GM23338 (cell line): Measurements from ENCODE around the gene MAN1C1. TPM values are rescaled to one million over a fixed set of nuclear protein-coding genes. Genes with fewer than 3 reads are reported as not detected.

ENCODE experiments used
- ATAC-seq: fragments of 200-7000 bp; cut with Tn5 transposase; 3 replicates; pipeline ENCODE4 v1.9.1; 2020
- DNase-seq: peaks from one replicate; pipeline ENCODE4 v3.0.0-alpha.2; 2015; ENCODE audit warnings: low spot score
- H2AFZ ChIP-seq: fragments of 200-600 bp; sonication (generic); 2 replicates; pipeline ENCODE4 v1.8.0; 2016; ENCODE audit warnings: antibody characterized with exemption, mild to moderate bottlenecking, moderate library complexity
- H3F3A ChIP-seq: fragments of 200-600 bp; sonication (generic); replicated peaks from 2 replicates; pipeline ENCODE4 v1.8.0; 2017; ENCODE audit warnings: antibody characterized with exemption, mixed run types, low read depth
- H3K27ac ChIP-seq: fragments of 200-600 bp; sonication (generic); 2 replicates; pipeline ENCODE4 v1.6.1; 2016; ENCODE audit warnings: low read depth
- H3K27me3 ChIP-seq: fragments of 200-600 bp; sonication (generic); 2 replicates; pipeline ENCODE4 v1.8.0; 2016; ENCODE audit warnings: mild to moderate bottlenecking, mixed run types, moderate library complexity; ENCODE audit not compliant: insufficient read depth
- H3K36me3 ChIP-seq: fragments of 200-600 bp; sonication (generic); 2 replicates; pipeline ENCODE4 v1.8.0; 2016; ENCODE audit warnings: mild to moderate bottlenecking; ENCODE audit not compliant: insufficient read depth
- H3K4me1 ChIP-seq: fragments of 200-600 bp; sonication (generic); 2 replicates; pipeline ENCODE4 v1.8.0; 2016; ENCODE audit warnings: mild to moderate bottlenecking, moderate library complexity; ENCODE audit not compliant: insufficient read depth
- H3K4me2 ChIP-seq: fragments of 200-600 bp; sonication (generic); 2 replicates; pipeline ENCODE4 v1.7.1; 2017; ENCODE audit warnings: mixed run types
- H3K4me3 ChIP-seq: fragments of 200-600 bp; sonication (generic); 2 replicates; pipeline ENCODE4 v1.6.1; 2016; ENCODE audit warnings: mixed run types
- H3K79me2 ChIP-seq: fragments of 200-600 bp; sonication (generic); replicated peaks from 2 replicates; pipeline ENCODE4 v1.8.0; 2017; ENCODE audit warnings: mild to moderate bottlenecking; ENCODE audit not compliant: insufficient read depth
- H3K9me2 ChIP-seq: fragments of 200-600 bp; sonication (generic); 2 replicates; pipeline ENCODE4 v1.8.0; 2017; ENCODE audit not compliant: insufficient read depth
- H4K20me1 ChIP-seq: fragments of 200-600 bp; sonication (generic); replicated peaks from 2 replicates; pipeline ENCODE4 v1.8.0; 2017; ENCODE audit warnings: mild to moderate bottlenecking; ENCODE audit not compliant: insufficient read depth
- H3K27ac Mint-ChIP-seq: 2 replicates; pipeline ENCODE4 v1.8.0; 2020; ENCODE audit warnings: inconsistent platforms, mild to moderate bottlenecking, moderate library complexity, mixed read lengths
- H3K27me3 Mint-ChIP-seq: 3 replicates; pipeline ENCODE4 v1.8.0; 2022; ENCODE audit warnings: low read depth, mild to moderate bottlenecking, moderate library complexity, mixed read lengths, inconsistent platforms; ENCODE audit not compliant: insufficient read depth, poor library complexity
- H3K36me3 Mint-ChIP-seq: 3 replicates; pipeline ENCODE4 v1.8.0; 2021; ENCODE audit warnings: low read depth, mild to moderate bottlenecking, inconsistent platforms, moderate library complexity, mixed read lengths
- H3K4me1 Mint-ChIP-seq: 3 replicates; pipeline ENCODE4 v1.8.0; 2020; ENCODE audit warnings: mild to moderate bottlenecking, inconsistent platforms, mixed read lengths
- H3K4me3 Mint-ChIP-seq: 3 replicates; pipeline ENCODE4 v1.8.0; 2021; ENCODE audit warnings: moderate library complexity, mild to moderate bottlenecking, inconsistent platforms, mixed read lengths
- H3K9me3 Mint-ChIP-seq: 3 replicates; pipeline ENCODE4 v1.8.0; 2020; ENCODE audit warnings: moderate library complexity, mild to moderate bottlenecking, inconsistent platforms, mixed read lengths
- EZH2 ChIP-seq: fragments of 200-600 bp; sonication (generic); IDR thresholded peaks from one replicate; pipeline ENCODE4 v1.8.0; 2017; ENCODE audit warnings: antibody characterized with exemption, mild to moderate bottlenecking, low read depth; ENCODE audit not compliant: unreplicated experiment
- polyA plus RNA-seq: library from polyadenylated mRNA; unstranded; fragments of >200 nt; fragmentation: Nextera tagmentation; extraction: Ambion mirVana; gene quantifications from 2 replicates; pipeline ENCODE4 v1.2.1, GENCODE V29; 2016
- total RNA-seq: library from RNA; depleted of rRNA; stranded (reverse); fragments of >200 nt; shearing (Covaris generic); gene quantifications from 2 replicates; pipeline ENCODE4 v1.2.3, GENCODE V29; 2014
- TF ChIP-seq, protein P1 (sequence below): IDR thresholded peaks from one replicate; pipeline ENCODE4 v1.6.1; 2018; ENCODE audit warnings: antibody characterized with exemption; ENCODE audit not compliant: unreplicated experiment
- TF ChIP-seq, protein P2 (sequence below), 2 experiments: fragments of 200-600 bp in 1 of 2; sonication (generic) in 1 of 2; conservative IDR thresholded peaks; 2 replicates each; pipeline versions ENCODE4 v1.5.1 to v1.6.1; 2016 to 2017; ENCODE audit warnings: antibody characterized with exemption in 2 of 2, low read depth in 2 of 2, mild to moderate bottlenecking in 2 of 2, moderate library complexity in 1 of 2

MAN1C1 gene
- total and polyA plus RNA-seq, 2 experiments from 2014 or later, result 5.4 to 13.6 TPM

DNA sequence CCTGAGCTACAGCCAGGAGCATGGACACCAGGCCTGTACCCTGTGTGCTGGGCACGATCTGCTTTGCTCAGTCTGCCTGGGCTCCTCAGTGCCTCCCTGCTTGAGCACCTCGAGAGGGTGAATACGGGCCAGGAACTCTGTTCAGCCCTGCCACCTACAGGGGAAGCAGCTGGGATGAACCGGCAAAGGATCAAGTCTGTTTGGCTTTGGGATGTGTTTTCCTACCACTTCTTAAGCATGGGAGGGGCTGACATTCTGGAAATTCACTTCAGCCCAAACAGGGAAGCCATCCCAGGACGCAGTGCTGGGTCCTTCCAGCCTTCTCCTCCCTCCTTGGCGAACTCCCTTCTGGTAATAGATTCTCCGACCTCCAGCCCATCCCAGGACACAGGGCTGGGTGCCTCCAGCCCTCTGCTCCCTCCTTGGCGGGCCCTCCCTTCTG, 127.6 kb downstream of the MAN1C1 start:
- no peak overlapping the region for H3K4me2 ChIP-seq

DNA sequence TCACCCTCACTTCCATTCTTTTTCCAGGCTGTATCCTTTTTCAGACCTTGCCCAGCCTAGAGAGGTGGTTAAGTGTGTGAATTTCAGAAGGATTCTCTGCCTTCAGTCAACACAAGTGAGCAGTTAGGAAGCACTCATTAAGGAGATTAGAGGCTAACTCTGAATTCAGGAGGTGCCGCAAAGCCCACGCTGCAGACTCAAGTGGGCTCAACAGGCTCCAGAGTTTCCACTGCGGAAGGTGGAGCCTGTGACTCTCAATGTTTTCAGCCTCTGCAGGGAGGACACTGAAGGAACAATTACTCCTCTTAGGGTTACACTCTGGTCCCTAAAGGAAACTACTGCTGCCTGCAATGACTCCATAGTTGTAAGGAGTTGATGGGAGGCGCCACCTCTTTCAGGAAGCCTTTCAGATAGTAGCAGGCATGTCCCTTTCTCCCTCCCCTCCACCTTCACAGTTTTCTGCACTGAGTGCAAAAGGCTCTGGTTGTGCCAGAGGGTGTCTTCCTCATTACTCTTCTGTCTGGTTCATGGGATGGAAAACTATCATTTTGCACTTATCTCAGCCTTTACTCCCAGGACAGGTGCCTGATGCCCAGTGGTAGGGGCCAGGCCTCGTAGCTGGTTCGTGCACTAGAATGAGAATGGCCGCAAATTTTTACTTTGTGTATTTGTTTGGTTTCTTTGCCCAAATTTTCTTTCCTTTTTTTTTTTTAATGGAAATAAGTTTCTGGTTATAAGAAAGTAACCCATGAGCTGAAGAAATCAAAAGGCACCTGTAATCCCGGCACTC, 128.2 kb downstream of the MAN1C1 start:
- H3K27ac Mint-ChIP-seq, result no peak overlapping the region
- Histone ChIP-seq H3K4me3 (no peak overlapping the region), H3F3A (no peaks in the 10 kb centered on the region), H4K20me1 (no peaks in the 10 kb centered on the region), H3K79me2 (no peaks in the 10 kb centered on the region), H3K27ac (no peak overlapping the region), H3K9me2 (no peaks in the 10 kb centered on the region), H3K27me3 (no peaks in the 10 kb centered on the region), H3K36me3 (no peaks in the 10 kb centered on the region), H2AFZ (peak overlapping the region; percentile 32; the same call in 1 of the 2 replicates), H3K4me2 (no peak overlapping the region), H3K4me1 (peaks cover 27% of the 10 kb centered on the region)
- ATAC-seq (peak; percentile 5; the same call in 2 of the 3 replicates), DNase-seq (no peak)
- no peaks in the 10 kb centered on the region for H3K9me3 Mint-ChIP-seq
- peaks cover 16% of the 10 kb centered on the region for H3K27me3 Mint-ChIP-seq
- no peaks in the 10 kb centered on the region; the same call in 2 of the 3 replicates for H3K36me3 Mint-ChIP-seq
- no peak overlapping the region for H3K4me3 Mint-ChIP-seq
- H3K4me1 Mint-ChIP-seq, result peaks cover 38% of the 10 kb centered on the region
- TF ChIP-seq, protein P1, sequence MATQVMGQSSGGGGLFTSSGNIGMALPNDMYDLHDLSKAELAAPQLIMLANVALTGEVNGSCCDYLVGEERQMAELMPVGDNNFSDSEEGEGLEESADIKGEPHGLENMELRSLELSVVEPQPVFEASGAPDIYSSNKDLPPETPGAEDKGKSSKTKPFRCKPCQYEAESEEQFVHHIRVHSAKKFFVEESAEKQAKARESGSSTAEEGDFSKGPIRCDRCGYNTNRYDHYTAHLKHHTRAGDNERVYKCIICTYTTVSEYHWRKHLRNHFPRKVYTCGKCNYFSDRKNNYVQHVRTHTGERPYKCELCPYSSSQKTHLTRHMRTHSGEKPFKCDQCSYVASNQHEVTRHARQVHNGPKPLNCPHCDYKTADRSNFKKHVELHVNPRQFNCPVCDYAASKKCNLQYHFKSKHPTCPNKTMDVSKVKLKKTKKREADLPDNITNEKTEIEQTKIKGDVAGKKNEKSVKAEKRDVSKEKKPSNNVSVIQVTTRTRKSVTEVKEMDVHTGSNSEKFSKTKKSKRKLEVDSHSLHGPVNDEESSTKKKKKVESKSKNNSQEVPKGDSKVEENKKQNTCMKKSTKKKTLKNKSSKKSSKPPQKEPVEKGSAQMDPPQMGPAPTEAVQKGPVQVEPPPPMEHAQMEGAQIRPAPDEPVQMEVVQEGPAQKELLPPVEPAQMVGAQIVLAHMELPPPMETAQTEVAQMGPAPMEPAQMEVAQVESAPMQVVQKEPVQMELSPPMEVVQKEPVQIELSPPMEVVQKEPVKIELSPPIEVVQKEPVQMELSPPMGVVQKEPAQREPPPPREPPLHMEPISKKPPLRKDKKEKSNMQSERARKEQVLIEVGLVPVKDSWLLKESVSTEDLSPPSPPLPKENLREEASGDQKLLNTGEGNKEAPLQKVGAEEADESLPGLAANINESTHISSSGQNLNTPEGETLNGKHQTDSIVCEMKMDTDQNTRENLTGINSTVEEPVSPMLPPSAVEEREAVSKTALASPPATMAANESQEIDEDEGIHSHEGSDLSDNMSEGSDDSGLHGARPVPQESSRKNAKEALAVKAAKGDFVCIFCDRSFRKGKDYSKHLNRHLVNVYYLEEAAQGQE, result no peak
- TF ChIP-seq, protein P2, sequence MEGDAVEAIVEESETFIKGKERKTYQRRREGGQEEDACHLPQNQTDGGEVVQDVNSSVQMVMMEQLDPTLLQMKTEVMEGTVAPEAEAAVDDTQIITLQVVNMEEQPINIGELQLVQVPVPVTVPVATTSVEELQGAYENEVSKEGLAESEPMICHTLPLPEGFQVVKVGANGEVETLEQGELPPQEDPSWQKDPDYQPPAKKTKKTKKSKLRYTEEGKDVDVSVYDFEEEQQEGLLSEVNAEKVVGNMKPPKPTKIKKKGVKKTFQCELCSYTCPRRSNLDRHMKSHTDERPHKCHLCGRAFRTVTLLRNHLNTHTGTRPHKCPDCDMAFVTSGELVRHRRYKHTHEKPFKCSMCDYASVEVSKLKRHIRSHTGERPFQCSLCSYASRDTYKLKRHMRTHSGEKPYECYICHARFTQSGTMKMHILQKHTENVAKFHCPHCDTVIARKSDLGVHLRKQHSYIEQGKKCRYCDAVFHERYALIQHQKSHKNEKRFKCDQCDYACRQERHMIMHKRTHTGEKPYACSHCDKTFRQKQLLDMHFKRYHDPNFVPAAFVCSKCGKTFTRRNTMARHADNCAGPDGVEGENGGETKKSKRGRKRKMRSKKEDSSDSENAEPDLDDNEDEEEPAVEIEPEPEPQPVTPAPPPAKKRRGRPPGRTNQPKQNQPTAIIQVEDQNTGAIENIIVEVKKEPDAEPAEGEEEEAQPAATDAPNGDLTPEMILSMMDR (conservative IDR thresholded peaks at IDR 0.05; ENCODE audit: low read depth in 2 of 2), result peak in 1 of 2 experiments; percentile 25; a peak in 2 of 4 replicates

More for the DNA sequence above, 127.6 kb downstream of the MAN1C1 start:
- Mint-ChIP-seq H3K4me1 (peaks cover 34% of the 10 kb centered on the region), H3K4me3 (no peak overlapping the region), H3K36me3 (no peaks in the 10 kb centered on the region; the same call in 2 of the 3 replicates), H3K9me3 (no peaks in the 10 kb centered on the region), H3K27me3 (peaks cover 16% of the 10 kb centered on the region), H3K27ac (no peak overlapping the region)
- DNase-seq (peak; percentile 75), ATAC-seq (peak; percentile 83)
- Histone ChIP-seq H3K9me2 (no peaks in the 10 kb centered on the region), H3K27ac (no peak overlapping the region), H3K4me1 (peaks cover 26% of the 10 kb centered on the region), H4K20me1 (no peaks in the 10 kb centered on the region), H3K79me2 (no peaks in the 10 kb centered on the region), H2AFZ (no peak overlapping the region), H3K36me3 (no peaks in the 10 kb centered on the region), H3K4me3 (no peak overlapping the region), H3K27me3 (no peaks in the 10 kb centered on the region), H3F3A (no peaks in the 10 kb centered on the region)
- no peak for TF ChIP-seq EZH2
- TF ChIP-seq, protein P2 (conservative IDR thresholded peaks at IDR 0.05; ENCODE audit: low read depth in 2 of 2), result peak; percentile 37 to 76
